Epithelial cell of esophagus (primary cell): Measurements from ENCODE around the gene KCNMA1.

Source experiments
- DNase-seq: peaks from one replicate; pipeline ENCODE4 v3.0.0; 2010; ENCODE audit warnings: low read depth
- H3K4me3 ChIP-seq: 2 replicates; pipeline ENCODE4 v1.5.1; 2011; ENCODE audit warnings: mild to moderate bottlenecking, low read length, control low read depth
- CTCF ChIP-seq: IDR thresholded peaks from 2 replicates; pipeline ENCODE4 v1.5.1; 2011; ENCODE audit warnings: low read depth, mild to moderate bottlenecking, low read length, control low read depth, inconsistent platforms; ENCODE audit not compliant: insufficient read depth; ENCODE audit errors: missing control alignments

KCNMA1 gene

GRCh38 chr10:77201135-77202106 is 436.2 kb downstream of the KCNMA1 start:
- TF ChIP-seq CTCF: no peak
- DNase-seq: peak; percentile 24
- H3K4me3 ChIP-seq: no peak overlapping the region

GRCh38 chr10:77197544-77197943 is 440.1 kb downstream of the KCNMA1 start:
- TF ChIP-seq CTCF: no peak
- DNase-seq: no peak

GRCh38 chr10:77196614-77197013 is 441.0 kb downstream of the KCNMA1 start:
- DNase-seq: no peak
- no peak for TF ChIP-seq CTCF
- no peak overlapping the region for H3K4me3 ChIP-seq

More at GRCh38 chr10:77197544-77197943, 440.1 kb downstream of the KCNMA1 start:
- no peak overlapping the region for H3K4me3 ChIP-seq

GRCh38 chr10:77195101-77195500 is 442.5 kb downstream of the KCNMA1 start:
- DNase-seq: peak; percentile 77
- H3K4me3 ChIP-seq: no peak overlapping the region
- no peak for TF ChIP-seq CTCF

GRCh38 chr10:77193001-77193400 is 444.6 kb downstream of the KCNMA1 start:
- no peak for DNase-seq
- no peak for TF ChIP-seq CTCF

GRCh38 chr10:77192402-77192801 is 445.2 kb downstream of the KCNMA1 start:
- H3K4me3 ChIP-seq: no peak overlapping the region
- no peak for TF ChIP-seq CTCF
- no peak for DNase-seq

More at GRCh38 chr10:77193001-77193400, 444.6 kb downstream of the KCNMA1 start:
- no peak overlapping the region for H3K4me3 ChIP-seq
